OCI-LY7 (cell line): ENCODE data around the gene SPSB1.

ENCODE experiments used
- CTCF ChIP-seq: fragments of 200-600 bp; sonication (generic); conservative IDR thresholded peaks from 2 replicates; pipeline ENCODE4 v1.5.1; 2014; ENCODE audit warnings: mild to moderate bottlenecking, antibody characterized with exemption, low read length, moderate library complexity, mixed read lengths
- EZH2phosphoT487 ChIP-seq: fragments of 200-600 bp; sonication (generic); IDR thresholded peaks from 2 replicates; pipeline ENCODE4 v1.6.1; 2018; ENCODE audit warnings: low read depth, borderline replicate concordance, mild to moderate bottlenecking, mixed run types, antibody characterized with exemption, low read length, moderate library complexity, mixed read lengths

- no peak for TF ChIP-seq CTCF
- no peak for TF ChIP-seq EZH2phosphoT487
Measured at GRCh38 chr1:9375912-9376311, 83.2 kb downstream of the SPSB1 start.
